ENCODE data around the gene IGDCC3.

DNA sequence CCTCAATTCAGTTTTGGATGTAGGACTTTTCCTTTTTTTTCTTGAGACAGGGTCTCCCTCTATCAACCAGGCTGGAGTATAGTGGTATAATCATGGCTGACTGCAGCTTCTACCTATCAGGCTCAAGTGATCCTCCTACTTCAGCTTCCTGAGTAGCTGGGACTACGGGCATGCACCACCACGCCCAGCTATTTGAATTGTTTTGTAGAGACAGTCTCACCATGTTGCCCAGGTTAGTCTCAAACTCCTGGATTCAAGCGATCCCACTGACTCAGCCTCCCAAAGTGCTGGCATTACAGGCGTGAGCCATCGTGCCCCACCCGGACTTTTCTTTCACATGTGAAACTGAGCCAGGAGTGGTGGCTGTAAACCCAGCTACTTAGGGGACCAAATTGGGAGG lies 69.8 kb downstream of the IGDCC3 start:
- TF ChIP-seq, protein P1, sequence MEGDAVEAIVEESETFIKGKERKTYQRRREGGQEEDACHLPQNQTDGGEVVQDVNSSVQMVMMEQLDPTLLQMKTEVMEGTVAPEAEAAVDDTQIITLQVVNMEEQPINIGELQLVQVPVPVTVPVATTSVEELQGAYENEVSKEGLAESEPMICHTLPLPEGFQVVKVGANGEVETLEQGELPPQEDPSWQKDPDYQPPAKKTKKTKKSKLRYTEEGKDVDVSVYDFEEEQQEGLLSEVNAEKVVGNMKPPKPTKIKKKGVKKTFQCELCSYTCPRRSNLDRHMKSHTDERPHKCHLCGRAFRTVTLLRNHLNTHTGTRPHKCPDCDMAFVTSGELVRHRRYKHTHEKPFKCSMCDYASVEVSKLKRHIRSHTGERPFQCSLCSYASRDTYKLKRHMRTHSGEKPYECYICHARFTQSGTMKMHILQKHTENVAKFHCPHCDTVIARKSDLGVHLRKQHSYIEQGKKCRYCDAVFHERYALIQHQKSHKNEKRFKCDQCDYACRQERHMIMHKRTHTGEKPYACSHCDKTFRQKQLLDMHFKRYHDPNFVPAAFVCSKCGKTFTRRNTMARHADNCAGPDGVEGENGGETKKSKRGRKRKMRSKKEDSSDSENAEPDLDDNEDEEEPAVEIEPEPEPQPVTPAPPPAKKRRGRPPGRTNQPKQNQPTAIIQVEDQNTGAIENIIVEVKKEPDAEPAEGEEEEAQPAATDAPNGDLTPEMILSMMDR (IDR thresholded peaks at IDR 0.05; ENCODE audit: low read length): no peak
- no peak for TF ChIP-seq EZH2 (IDR thresholded peaks at IDR 0.05; ENCODE audit: borderline replicate concordance, low read length)
